AG04450 (cell line): ENCODE data around the gene ZKSCAN5. TPM values are rescaled to one million over a fixed set of nuclear protein-coding genes. Genes with fewer than 3 reads are reported as not detected.
"Not testable (repeated sequence)": the region's sequence is repeated elsewhere in the genome, so short reads cannot be mapped to it uniquely, and the experiment has no call there.

Experiments used
- CTCF ChIA-PET: fragments of 300-600, 350-600 bp; formaldehyde crosslinking; extraction: SDS; loops from one replicate; lab custom pipeline; 2022; ENCODE audit warnings: antibody characterized with exemption, inconsistent platforms; lab: Charles Lee
- POLR2A ChIA-PET: fragments of 350-600 bp; formaldehyde crosslinking; extraction: SDS; loops from one replicate; lab custom pipeline; 2021; ENCODE audit warnings: antibody characterized with exemption, inconsistent platforms; lab: Yijun Ruan, JAX
- DNase-seq: peaks from one replicate; pipeline ENCODE4 v3.0.0-alpha.2; 2011; ENCODE audit warnings: low read depth, low spot score
- H3K27ac ChIP-seq: one replicate; pipeline ENCODE4 v1.5.1; 2012; ENCODE audit warnings: low read depth, low read length, control low read depth
- H3K27me3 ChIP-seq: one replicate; pipeline ENCODE4 v1.6.0; 2012; ENCODE audit warnings: low read length; ENCODE audit not compliant: control insufficient read depth, insufficient read depth
- H3K4me3 ChIP-seq: 2 replicates; pipeline ENCODE4 v1.5.1; 2011; ENCODE audit warnings: mild to moderate bottlenecking, low read depth, low read length, control low read depth
- H3K9me3 ChIP-seq: 2 replicates; pipeline ENCODE4 v1.5.1; 2012; ENCODE audit warnings: low read length; ENCODE audit not compliant: control insufficient read depth, insufficient read depth
- CTCF ChIP-seq: IDR thresholded peaks from 2 replicates; pipeline ENCODE4 v1.5.1; 2011; ENCODE audit warnings: low read depth, low read length, control low read depth, inconsistent platforms
- polyA plus RNA-seq: library from polyadenylated mRNA; depleted of rRNA; stranded (reverse); fragments of >200 nt; gene quantifications from 2 replicates; pipeline ENCODE4 v1.2.3, GENCODE V29; 2011

Gene ZKSCAN5
- polyA plus RNA-seq, 1 experiment, result 13.4 TPM

GRCh38 chr7:99499721-99500636, 4.5 kb upstream of the ZKSCAN5 start, which contains the start of gene ZNF394:
Gene ZNF394 (minus strand): TSS chr7:99500281. CDS start chr7:99500093, 188 bp downstream.
- DNase-seq, result peak; percentile 76
- Histone ChIP-seq H3K9me3 (peaks cover 17% of the 10 kb centered on the region), H3K27ac (peak within 1 kb of the TSS; percentile 97), H3K4me3 (peak within 1 kb of the TSS; percentile 97), H3K27me3 (no peaks in the 10 kb centered on the region)
- no peak for TF ChIP-seq CTCF
- ChIA-PET CTCF (interaction anchor here (0.6 kb wide), 1 partner anchor 26 kb away, joined by 3 read pairs; no protein-coding TSS in a partner anchor), POLR2A (interaction anchor here (0.6 to 1.6 kb wide), 8 partner anchors 25 to 252 kb away, joined by 3 to 9 read pairs (median 4); partner anchors contain the start of genes CPSF4, FAM200A, PTCD1 and ZNF655)

- Histone ChIP-seq H3K27me3 (no peaks in the 10 kb centered on the region), H3K4me3 (peak overlapping the region; percentile 97), H3K27ac (peak overlapping the region; percentile 97), H3K9me3 (peaks cover 10% of the 10 kb centered on the region)
- TF ChIP-seq CTCF, result no peak
- DNase-seq, result no peak
- POLR2A ChIA-PET, result interaction anchor here (0.6 to 1.6 kb wide), 5 partner anchors 52 to 252 kb away, joined by 3 to 8 read pairs (median 3); partner anchors contain the start of genes CPSF4, FAM200A, PTCD1 and ZNF655
- CTCF ChIA-PET, result no interaction called here
Observed at GRCh38 chr7:99500637-99501009, 3.8 kb upstream of the ZKSCAN5 start.

- DNase-seq, H3K4me3 ChIP-seq, CTCF ChIA-PET, H3K27ac ChIP-seq, H3K27me3 ChIP-seq, H3K9me3 ChIP-seq: not testable (repeated sequence)
- POLR2A ChIA-PET, result interaction anchor here (0.6 to 1.5 kb wide), 3 partner anchors 58 to 251 kb away, joined by 3 read pairs; partner anchors contain the start of genes CPSF4 and PTCD1
Observed at GRCh38 chr7:99501236-99501635, 3.2 kb upstream of the ZKSCAN5 start.

- TF ChIP-seq CTCF, result no peak
- Histone ChIP-seq H3K27me3 (no peaks in the 10 kb centered on the region), H3K27ac (peak overlapping the region; percentile 93), H3K4me3 (peak overlapping the region; percentile 90), H3K9me3 (no peaks in the 10 kb centered on the region; the same call in 1 of the 2 replicates)
- CTCF ChIA-PET, result no interaction called here
- DNase-seq, result no peak
- POLR2A ChIA-PET, result interaction anchor here (1.0 to 1.7 kb wide), 3 partner anchors 48 to 76 kb away, joined by 3 to 27 read pairs (median 6); partner anchors contain the start of gene ZNF655
Observed at GRCh38 chr7:99504281-99504602, 220 bp upstream of the ZKSCAN5 start.

GRCh38 chr7:99505324-99505662, 831 bp downstream of the ZKSCAN5 start:
- DNase-seq, result no peak
- ChIA-PET CTCF (interaction anchor here (0.6 to 1.2 kb wide), 2 partner anchors 20 to 558 kb away, joined by 4 read pairs; no protein-coding TSS in a partner anchor), POLR2A (interaction anchor here (0.6 to 1.7 kb wide), 2 partner anchors 19 to 53 kb away, joined by 3 to 27 read pairs; partner anchors contain the start of gene ZNF655)
- no peak for TF ChIP-seq CTCF
- H3K27me3 ChIP-seq, result no peaks in the 10 kb centered on the region
- H3K27ac ChIP-seq, result peak overlapping the region; percentile 93
- H3K4me3 ChIP-seq, result peak overlapping the region; percentile 90
- H3K9me3 ChIP-seq, result no peaks in the 10 kb centered on the region; the same call in 1 of the 2 replicates
